IMR-90 (cell line): ENCODE results near the gene GPR142. TPM values are rescaled to one million over a fixed set of nuclear protein-coding genes. Genes with fewer than 3 reads are reported as not detected.

Experiments
- ATAC-seq: fragments of 200-7000 bp; cut with Tn5 transposase; 2 replicates; pipeline ENCODE4 v1.9.1; 2020; ENCODE audit warnings: low read depth, mild to moderate bottlenecking, moderate library complexity
- BruUV-seq: library from RNA; stranded (reverse); fragments of 400-500 nt; replicated peaks from 2 replicates; lab custom pipeline; 2021; lab: Mats Ljungman, UMichigan
- CTCF ChIA-PET: fragments of 300-600 bp; formaldehyde crosslinking; extraction: SDS; loops from one replicate; lab custom pipeline; 2021; ENCODE audit warnings: antibody characterized with exemption; lab: Yijun Ruan, JAX
- POLR2A ChIA-PET: fragments of 300-600 bp; sonication (Branson Sonifier 250); formaldehyde crosslinking; loops from one replicate; lab custom pipeline; 2022; ENCODE audit warnings: antibody characterized with exemption; ENCODE audit not compliant: unreplicated experiment; lab: Charles Lee
- DNase-seq: peaks from one replicate; pipeline ENCODE4 v3.0.0; 2013
- H2AFZ ChIP-seq: replicated peaks from 2 replicates; pipeline ENCODE3; 2013; ENCODE audit warnings: low read length, mild to moderate bottlenecking; ENCODE audit not compliant: poor library complexity
- H2AK5ac ChIP-seq: 2 replicates; pipeline ENCODE4 v1.6.1; 2013; ENCODE audit warnings: low read depth, low read length, inconsistent platforms
- H2AK9ac ChIP-seq: replicated peaks from 2 replicates; pipeline ENCODE3; 2013; ENCODE audit warnings: mild to moderate bottlenecking, low read depth, low read length, moderate library complexity; ENCODE audit not compliant: poor library complexity
- H2BK120ac ChIP-seq: 2 replicates; pipeline ENCODE4 v1.6.1; 2013; ENCODE audit warnings: low read depth, low read length, inconsistent platforms
- H2BK15ac ChIP-seq: 3 replicates; pipeline ENCODE4 v1.6.1; 2013; ENCODE audit warnings: low read depth, low read length, inconsistent platforms
- H2BK20ac ChIP-seq: 2 replicates; pipeline ENCODE4 v1.6.1; 2013; ENCODE audit warnings: low read depth, mild to moderate bottlenecking, inconsistent platforms, low read length, moderate library complexity
- H2BK5ac ChIP-seq: 2 replicates; pipeline ENCODE4 v1.6.1; 2013; ENCODE audit warnings: mild to moderate bottlenecking, low read depth, low read length, inconsistent platforms; ENCODE audit not compliant: poor library complexity, severe bottlenecking
- H3K14ac ChIP-seq: replicated peaks from 2 replicates; pipeline ENCODE4 v1.6.1; 2013; ENCODE audit warnings: low read depth, low read length, inconsistent platforms
- H3K18ac ChIP-seq: 2 replicates; pipeline ENCODE4 v1.6.1; 2013; ENCODE audit warnings: low read depth, low read length, control low read depth
- H3K23ac ChIP-seq: 2 replicates; pipeline ENCODE4 v1.6.1; 2013; ENCODE audit warnings: low read depth, low read length, inconsistent platforms
- H3K27ac ChIP-seq: 2 replicates; pipeline ENCODE4 v1.5.1; 2013; ENCODE audit warnings: mild to moderate bottlenecking, control low read depth, low read length; ENCODE audit not compliant: insufficient read depth
- H3K27me3 ChIP-seq: 2 replicates; pipeline ENCODE4 v1.6.1; 2013; ENCODE audit warnings: low read length; ENCODE audit not compliant: control insufficient read depth, insufficient read depth
- H3K36me3 ChIP-seq: 2 replicates; pipeline ENCODE4 v1.6.1; 2013; ENCODE audit warnings: low read length, mixed read lengths; ENCODE audit not compliant: control insufficient read depth, insufficient read depth
- H3K4ac ChIP-seq: 2 replicates; pipeline ENCODE4 v1.6.1; 2013; ENCODE audit warnings: low read depth, low read length, inconsistent platforms
- H3K4me1 ChIP-seq: 2 replicates; pipeline ENCODE4 v1.6.1; 2013; ENCODE audit warnings: low read length, mixed read lengths; ENCODE audit not compliant: control insufficient read depth, insufficient read depth
- H3K4me2 ChIP-seq: 2 replicates; pipeline ENCODE4 v1.6.1; 2013; ENCODE audit warnings: low read depth, mild to moderate bottlenecking, control low read depth, low read length, moderate library complexity
- H3K4me3 ChIP-seq: 2 replicates; pipeline ENCODE4 v1.5.1; 2013; ENCODE audit warnings: low read depth, mild to moderate bottlenecking, control low read depth, low read length, moderate library complexity; ENCODE audit not compliant: insufficient read depth
- H3K56ac ChIP-seq: 2 replicates; pipeline ENCODE4 v1.6.1; 2013; ENCODE audit warnings: low read length, inconsistent platforms; ENCODE audit not compliant: insufficient read depth; ENCODE audit errors: extremely low read depth
- H3K79me1 ChIP-seq, 2 experiments: 2 replicates each; pipeline ENCODE4 v1.6.1; 2013; ENCODE audit warnings: low read length in 2 of 2, inconsistent platforms in 1 of 2, low read depth in 1 of 2
- H3K9ac ChIP-seq: 2 replicates; pipeline ENCODE4 v1.6.1; 2013; ENCODE audit warnings: low read depth, low read length, control low read depth
- H3K9me1 ChIP-seq: 2 replicates; pipeline ENCODE4 v1.6.1; 2013; ENCODE audit warnings: low read length, inconsistent platforms; ENCODE audit not compliant: insufficient read depth
- H3K9me3 ChIP-seq: 2 replicates; pipeline ENCODE4 v1.6.1; 2013; ENCODE audit warnings: low read length; ENCODE audit not compliant: control insufficient read depth, insufficient read depth
- H4K20me1 ChIP-seq: 2 replicates; pipeline ENCODE4 v1.6.1; 2013; ENCODE audit warnings: low read length, inconsistent platforms; ENCODE audit not compliant: insufficient read depth
- H4K5ac ChIP-seq: 2 replicates; pipeline ENCODE4 v1.6.1; 2013; ENCODE audit warnings: mild to moderate bottlenecking, low read depth, low read length, control low read depth
- H4K8ac ChIP-seq, 2 experiments: 2 replicates each; pipeline ENCODE4 v1.6.1; 2013; ENCODE audit warnings: low read depth in 2 of 2, low read length in 2 of 2, control low read depth in 1 of 2, inconsistent platforms in 1 of 2
- H4K91ac ChIP-seq: 2 replicates; pipeline ENCODE4 v1.6.1; 2013; ENCODE audit warnings: low read depth, low read length, inconsistent platforms; ENCODE audit not compliant: insufficient read depth
- FOS ChIP-seq: fragments of 150-350 bp; IDR thresholded peaks from 2 replicates; pipeline ENCODE4 v1.6.1; 2016; ENCODE audit warnings: low read depth, low read length
- MXI1 ChIP-seq: IDR thresholded peaks from 2 replicates; pipeline ENCODE4 v1.6.1; 2012; ENCODE audit warnings: low read depth, mild to moderate bottlenecking, low read length, moderate library complexity, borderline replicate concordance
- WGBS, 2 experiments: methylation state at CpG; one replicate each; pipeline versions ENCODE4 v1.1.5 to v1.1.7; 2013; ENCODE audit warnings: missing lambda C conversion rate in 2 of 2; ENCODE audit not compliant: insufficient read length in 1 of 2; ENCODE audit errors: extremely low coverage in 2 of 2; 5-methylcytosine and 5-hydroxymethylcytosine counted together
- dilution Hi-C: fragments of 300-500 bp; cut with HindIII; formaldehyde crosslinking; loops from one replicate; pipeline ENCODE4 v1.14.3; 2018; ENCODE audit warnings: low sequenced_read_pairs; ENCODE audit not compliant: unreplicated experiment
- in situ Hi-C: fragments of 300-500 bp; cut with MboI; formaldehyde crosslinking; loops from 3 replicates; pipeline ENCODE4 v1.14.3; 2019; ENCODE audit warnings: low sequenced_read_pairs, inconsistent platforms, mixed read lengths
- intact Hi-C: fragments of 100-400 bp; cut with micrococcal nuclease; formaldehyde crosslinking; loops from 2 replicates; pipeline ENCODE4 v1.10.0; 2022
- polyA plus RNA-seq, 3 experiments: library from polyadenylated mRNA; depleted of rRNA; stranded (reverse); fragments of >200 nt; gene quantifications; 2 replicates each; pipeline ENCODE4 v1.2.3, GENCODE V29; 2012; ENCODE audit warnings: low replicate concordance in 1 of 3
- total RNA-seq: library from RNA; depleted of rRNA; stranded (reverse); fragments of >200 nt; gene quantifications from 2 replicates; pipeline ENCODE4 v1.2.3, GENCODE V29; 2012
- TF ChIP-seq, protein P1 (sequence below): fragments of 150-350 bp; IDR thresholded peaks from 2 replicates; pipeline ENCODE4 v1.6.1; 2017; ENCODE audit warnings: mild to moderate bottlenecking, antibody characterized with exemption, low read length, low read depth

Gene GPR142
- total and polyA plus RNA-seq, 2 of the 4 experiments (the other 2 are of a cell fraction) = not detected

DNA sequence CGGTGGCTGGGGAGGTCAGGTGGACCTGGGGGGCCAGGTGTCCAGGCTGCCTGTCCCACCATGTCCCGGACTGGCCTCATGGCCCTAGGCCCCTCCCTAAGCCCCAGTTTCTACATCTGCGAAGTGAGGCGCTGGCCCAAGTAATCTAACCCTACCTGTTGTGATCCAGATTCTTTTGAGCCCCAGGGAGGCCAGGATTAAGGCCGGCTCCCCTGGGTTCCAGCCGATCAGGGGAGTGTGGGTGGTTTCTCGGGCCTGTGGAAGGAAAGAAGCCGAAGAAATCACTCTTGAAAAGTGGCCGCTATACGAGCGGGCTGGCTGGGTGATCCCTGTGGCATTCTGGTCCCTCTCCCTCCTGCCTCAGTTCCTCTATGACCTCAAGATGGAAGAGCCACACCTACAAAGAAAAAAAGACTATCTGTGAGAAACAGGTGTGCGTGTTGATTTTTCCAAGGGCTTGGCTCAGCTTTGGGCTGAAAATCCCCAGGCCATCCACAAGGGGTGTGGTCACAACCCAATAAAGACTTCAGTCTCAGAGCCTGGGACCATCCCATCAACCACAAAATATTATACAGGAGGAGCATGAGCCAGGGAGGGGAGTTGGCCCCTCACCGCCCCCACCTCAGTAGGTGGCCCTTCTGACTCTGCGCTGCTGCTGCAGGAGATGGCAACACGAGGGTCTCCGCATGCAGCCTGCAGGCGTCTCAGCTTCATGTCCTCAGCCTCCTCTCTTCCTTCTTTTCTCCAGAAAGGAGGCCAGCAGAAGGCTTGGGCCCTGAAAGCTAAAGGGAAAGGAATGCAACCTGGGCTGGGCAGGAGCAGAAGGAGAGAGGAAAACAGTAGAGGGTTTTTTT lies 20.3 kb downstream of the GPR142 start:
- TF ChIP-seq FOS (no peak), MXI1 (no peak)
- TF ChIP-seq, protein P1, sequence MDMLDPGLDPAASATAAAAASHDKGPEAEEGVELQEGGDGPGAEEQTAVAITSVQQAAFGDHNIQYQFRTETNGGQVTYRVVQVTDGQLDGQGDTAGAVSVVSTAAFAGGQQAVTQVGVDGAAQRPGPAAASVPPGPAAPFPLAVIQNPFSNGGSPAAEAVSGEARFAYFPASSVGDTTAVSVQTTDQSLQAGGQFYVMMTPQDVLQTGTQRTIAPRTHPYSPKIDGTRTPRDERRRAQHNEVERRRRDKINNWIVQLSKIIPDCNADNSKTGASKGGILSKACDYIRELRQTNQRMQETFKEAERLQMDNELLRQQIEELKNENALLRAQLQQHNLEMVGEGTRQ = no peak
- ATAC-seq (no peak), DNase-seq (no peak)
- H4K20me1 ChIP-seq = no peaks in the 10 kb centered on the region
- intact Hi-C loops (no loop called here), dilution Hi-C loops (no loop called here), in situ Hi-C loops (no loop called here)
- no peaks in the 10 kb centered on the region for H3K9me1 ChIP-seq
- H2AK5ac ChIP-seq = no peak overlapping the region
- no peaks in the 10 kb centered on the region for H3K79me1 ChIP-seq
- H3K9ac ChIP-seq = no peak overlapping the region
- H4K5ac ChIP-seq = no peak overlapping the region
- H3K18ac ChIP-seq = no peak overlapping the region
- CTCF ChIA-PET = no interaction called here
- WGBS, 2 experiments = 90% methylated on average over 2 of the region's 17 CpGs; no CpG with 5 or more reads in 1 of the 2 experiments
- H3K23ac ChIP-seq = no peak overlapping the region
- no peak overlapping the region for H2BK120ac ChIP-seq
- no peak overlapping the region for H4K91ac ChIP-seq
- no peaks in the 10 kb centered on the region for H3K27me3 ChIP-seq
- no peaks in the 10 kb centered on the region for H3K36me3 ChIP-seq
- no peak overlapping the region for H3K56ac ChIP-seq
- no peak overlapping the region for H4K8ac ChIP-seq
- no peak overlapping the region for H3K27ac ChIP-seq
- H2BK20ac ChIP-seq = no peak overlapping the region
- no peak overlapping the region for H2BK5ac ChIP-seq
- no peak overlapping the region for H3K14ac ChIP-seq
- H2BK15ac ChIP-seq = no peak overlapping the region
- no peak overlapping the region for H3K4me3 ChIP-seq
- POLR2A ChIA-PET = no interaction called here
- H2AK9ac ChIP-seq = no peak overlapping the region
- no peaks in the 10 kb centered on the region for H3K4me1 ChIP-seq
- peaks cover 6% of the 10 kb centered on the region; the same call in 1 of the 2 replicates for H3K9me3 ChIP-seq
- no peak overlapping the region for H2AFZ ChIP-seq
- H3K4ac ChIP-seq = no peak overlapping the region
- no peak overlapping the region for H3K4me2 ChIP-seq
- no TSS peak for BruUV-seq
